DMS 273 (cell line): ENCODE measurements around the gene USP37.

Experiments
- DNase-seq: peaks from one replicate; lab custom pipeline; 2025; ENCODE audit not compliant: unreplicated experiment; lab: John Stamatoyannopoulos, UW

USP37 gene

DNA sequence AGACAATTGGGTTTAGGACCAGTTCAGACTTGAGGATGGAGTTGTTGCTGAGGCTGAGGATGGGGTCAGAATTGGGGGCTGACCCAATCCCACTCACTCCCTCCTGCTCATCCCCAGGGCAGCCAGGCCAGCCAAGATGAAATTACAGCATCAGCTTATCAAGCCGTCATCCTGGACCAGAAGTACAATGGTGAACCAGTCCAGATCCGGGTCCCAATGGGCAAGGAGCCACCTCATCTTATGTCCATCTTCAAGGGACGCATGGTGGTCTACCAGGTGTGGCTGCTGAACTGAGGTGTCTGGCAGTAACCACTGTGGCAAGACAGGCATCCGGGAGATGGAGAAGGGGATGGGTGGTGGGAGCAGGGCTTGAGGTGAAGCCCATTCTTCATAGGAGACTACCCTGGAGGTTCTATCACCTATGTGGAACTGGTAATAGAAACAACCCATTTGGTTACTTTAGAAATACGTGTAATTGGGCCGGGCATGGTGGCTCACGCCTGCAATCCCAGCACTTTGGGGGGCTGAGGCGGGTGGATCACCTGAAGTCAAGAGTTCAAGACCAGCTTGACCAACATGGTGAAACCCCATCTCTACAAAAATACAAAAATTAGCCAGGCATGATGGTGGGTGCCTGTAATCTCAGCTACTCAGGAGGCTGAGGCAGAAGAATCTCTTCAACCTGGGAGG is 135.3 kb downstream of the USP37 start:
- no peak for DNase-seq

DNA sequence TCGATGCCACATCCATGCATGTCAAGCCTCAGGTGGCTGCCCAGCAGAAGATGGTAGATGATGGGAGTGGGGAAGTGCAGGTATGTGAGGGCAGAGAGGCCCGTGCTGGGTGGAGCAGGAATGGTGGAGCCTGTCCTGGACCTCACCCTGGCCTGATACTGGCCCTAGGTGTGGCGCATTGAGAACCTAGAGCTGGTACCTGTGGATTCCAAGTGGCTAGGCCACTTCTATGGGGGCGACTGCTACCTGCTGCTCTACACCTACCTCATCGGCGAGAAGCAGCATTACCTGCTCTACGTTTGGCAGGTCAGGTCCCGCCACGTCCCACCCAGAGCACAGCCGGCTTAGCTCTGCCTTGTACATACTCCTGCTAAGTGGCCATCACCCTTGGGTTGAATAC is 136.3 kb downstream of the USP37 start:
- DNase-seq: no peak

DNA sequence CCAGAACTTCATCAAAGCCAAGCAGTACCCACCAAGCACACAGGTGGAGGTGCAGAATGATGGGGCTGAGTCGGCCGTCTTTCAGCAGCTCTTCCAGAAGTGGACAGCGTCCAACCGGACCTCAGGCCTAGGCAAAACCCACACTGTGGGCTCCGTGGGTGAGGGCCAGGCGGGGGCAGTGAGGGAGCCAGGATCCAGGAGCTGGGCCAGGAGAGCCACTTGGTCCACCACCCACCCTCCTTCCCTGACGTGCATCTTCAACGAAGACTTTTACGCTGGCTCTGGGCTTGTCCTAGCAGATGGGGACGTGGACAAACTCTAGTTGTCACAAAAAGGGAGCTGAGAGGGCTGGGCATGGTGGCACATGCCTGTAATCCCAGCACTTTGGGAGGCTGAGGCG is 137.4 kb downstream of the USP37 start:
- no peak for DNase-seq

DNA sequence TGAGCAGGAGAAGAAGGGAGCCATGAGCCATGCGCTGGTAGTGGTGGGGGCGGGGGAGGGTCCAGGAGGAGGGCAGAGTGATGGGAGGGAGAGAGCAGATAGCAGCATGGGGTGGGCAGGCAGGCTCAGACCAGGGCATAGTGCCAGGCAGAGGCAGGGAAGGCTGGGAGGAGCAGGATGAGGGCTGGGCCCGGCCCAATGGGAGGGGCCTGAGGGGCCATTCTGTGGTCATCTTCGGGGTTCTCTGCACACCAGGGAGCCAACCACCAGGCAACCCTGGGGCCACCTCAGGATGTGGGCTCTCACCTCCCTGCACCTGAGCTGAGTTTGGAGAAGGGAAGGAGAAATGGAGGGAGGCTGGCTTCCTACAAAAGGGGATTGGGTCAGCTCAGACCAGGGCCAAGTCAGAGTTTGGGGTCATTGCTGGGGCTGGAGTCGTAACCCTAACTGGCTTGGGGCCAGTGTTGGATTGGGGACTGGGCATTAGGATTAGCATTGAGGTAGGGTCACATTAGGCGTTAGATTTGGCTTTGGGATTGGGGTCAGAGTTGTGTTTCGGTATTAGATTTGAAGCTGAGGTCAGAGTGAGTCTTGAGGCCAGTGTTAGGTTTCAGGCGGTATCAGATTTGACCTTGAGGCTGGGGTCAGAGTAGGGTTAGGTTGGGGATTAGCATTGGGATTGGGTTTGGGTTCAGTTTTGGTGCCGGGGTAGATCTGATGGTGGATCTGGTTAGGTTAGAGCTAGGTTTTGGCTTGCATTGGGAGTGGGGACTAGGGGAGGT is 138.0 kb downstream of the USP37 start:
- DNase-seq: peak; percentile 19

DNA sequence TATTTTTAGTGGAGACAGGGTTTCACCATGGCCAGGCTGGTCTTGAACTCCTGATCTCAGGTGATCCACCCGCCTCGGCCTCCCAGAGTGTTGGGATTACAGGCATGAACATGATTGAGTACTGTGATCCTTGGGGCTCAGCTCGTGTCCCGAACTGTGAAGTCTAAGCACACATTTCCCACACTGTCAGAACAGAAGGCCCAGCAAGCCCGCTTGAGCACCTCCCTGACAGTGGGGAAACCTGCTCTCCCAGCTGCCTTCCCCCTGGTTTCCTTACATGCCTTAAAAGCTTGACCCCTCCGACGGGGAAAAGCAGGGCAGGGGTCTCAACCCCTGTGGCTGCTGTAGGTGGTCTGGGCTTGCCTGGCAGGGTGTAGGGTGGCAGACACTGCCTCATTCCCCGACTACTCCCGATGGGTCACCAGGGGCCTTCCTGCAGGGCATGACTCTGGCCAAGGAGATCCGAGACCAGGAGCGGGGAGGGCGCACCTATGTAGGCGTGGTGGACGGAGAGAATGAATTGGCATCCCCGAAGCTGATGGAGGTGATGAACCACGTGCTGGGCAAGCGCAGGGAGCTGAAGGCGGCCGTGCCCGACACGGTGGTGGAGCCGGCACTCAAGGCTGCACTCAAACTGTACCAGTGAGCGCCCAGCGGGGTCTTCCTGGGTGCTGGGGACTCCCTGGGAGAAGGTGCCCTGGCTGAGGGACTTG is 139.1 kb downstream of the USP37 start:
- DNase-seq: no peak

DNA sequence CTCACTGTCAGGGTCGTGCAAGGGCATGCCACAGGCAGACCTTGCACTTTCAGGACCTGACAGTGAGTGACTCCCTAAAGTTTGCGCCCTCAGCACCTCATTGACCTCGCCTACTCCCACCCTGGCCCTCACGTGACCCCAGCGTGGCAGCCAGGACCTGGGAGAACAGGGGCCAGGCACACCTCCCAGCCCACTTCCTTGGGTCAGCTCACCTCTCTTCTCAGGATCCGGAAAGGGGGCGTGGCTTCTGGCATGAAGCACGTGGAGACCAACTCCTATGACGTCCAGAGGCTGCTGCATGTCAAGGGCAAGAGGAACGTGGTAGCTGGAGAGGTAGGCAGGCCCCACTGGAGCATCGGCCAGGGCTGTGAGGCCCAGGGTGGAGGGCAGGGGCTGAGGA is 140.4 kb downstream of the USP37 start:
- DNase-seq: no peak

DNA sequence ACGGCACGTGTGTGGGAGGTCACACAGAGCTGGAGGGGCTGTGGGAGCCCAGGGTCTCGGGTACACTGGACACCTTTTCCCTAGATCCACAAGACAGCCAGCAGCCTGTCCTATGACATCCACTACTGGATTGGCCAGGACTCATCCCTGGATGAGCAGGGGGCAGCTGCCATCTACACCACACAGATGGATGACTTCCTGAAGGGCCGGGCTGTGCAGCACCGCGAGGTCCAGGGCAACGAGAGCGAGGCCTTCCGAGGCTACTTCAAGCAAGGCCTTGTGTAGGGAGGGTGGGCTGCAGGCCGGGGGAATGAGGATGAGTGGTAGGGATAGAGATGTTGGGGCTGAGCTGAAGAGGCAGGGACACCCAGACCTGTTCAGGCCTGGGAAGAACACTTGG is 142.6 kb downstream of the USP37 start:
- DNase-seq: no peak

DNA sequence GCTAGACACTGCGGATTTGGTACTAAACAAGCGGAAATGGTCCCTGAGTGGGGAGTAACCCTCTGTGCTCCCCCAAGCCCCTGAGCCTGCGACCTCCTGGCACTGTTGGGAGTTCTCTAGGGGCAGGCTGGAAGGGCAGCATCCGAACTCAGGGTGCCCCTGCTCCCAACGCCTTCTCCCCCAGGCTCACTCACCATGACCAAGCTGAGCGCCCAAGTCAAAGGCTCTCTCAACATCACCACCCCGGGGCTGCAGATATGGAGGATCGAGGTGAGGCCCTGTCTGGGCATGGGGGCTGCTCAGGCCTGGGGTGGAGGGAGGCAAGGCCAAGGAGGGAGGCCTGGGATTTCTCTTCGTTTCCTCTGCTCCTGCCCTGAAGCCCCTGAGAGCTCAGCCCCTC is 144.6 kb downstream of the USP37 start:
- DNase-seq: no peak

DNA sequence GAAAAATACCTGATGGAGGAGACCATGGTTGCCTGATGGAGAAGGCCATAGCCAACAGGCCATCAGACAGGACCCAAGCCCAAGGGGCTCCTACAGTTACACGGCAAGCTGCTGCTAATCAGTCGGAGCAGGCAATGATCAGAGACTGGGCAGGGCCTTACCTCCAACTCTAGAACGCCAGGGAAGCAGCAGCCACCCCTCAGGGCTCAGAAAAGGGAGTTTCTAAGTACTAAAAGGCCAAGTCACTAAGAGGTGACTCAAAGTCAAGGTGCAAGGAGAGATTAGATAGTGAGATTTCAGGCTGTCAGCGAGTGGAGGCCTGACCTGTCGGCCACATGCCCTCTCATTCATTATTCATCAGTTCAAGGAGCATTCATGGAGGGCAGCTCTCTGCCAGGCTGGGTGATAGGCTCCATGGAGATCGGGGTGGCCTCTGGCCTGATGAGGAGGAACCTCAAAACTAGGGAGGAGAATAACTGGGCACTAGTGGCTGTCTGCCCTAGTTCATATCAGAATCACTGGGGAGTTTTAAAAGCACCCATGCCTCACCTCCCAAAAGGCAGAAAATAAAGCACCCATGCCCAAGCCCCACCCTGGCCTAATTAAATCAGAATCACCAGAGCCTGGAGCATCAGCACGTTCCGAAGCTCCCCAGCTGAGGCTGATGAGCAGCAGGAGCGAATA is 145.6 kb downstream of the USP37 start:
- no peak for DNase-seq

DNA sequence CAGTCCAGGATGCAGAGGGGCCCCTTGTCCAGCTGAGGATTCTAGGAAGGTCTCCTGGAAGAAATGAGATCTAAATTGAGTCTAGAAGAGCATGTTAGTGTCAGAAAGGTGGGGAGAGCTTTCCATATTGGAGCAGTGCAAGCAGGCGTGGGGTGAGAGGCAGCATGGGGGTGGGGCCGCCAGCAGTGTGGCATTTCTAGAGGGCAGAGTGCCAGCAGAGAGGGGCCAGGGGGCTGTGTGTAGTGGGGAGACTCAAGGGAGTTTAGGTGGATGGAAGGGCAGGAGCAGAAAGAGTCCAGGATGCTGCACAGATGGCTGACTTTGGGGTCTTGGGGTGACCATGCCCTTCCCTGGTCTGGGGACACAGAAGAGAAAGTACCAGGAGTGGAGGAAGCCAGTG is 147.1 kb downstream of the USP37 start:
- DNase-seq: no peak

DNA sequence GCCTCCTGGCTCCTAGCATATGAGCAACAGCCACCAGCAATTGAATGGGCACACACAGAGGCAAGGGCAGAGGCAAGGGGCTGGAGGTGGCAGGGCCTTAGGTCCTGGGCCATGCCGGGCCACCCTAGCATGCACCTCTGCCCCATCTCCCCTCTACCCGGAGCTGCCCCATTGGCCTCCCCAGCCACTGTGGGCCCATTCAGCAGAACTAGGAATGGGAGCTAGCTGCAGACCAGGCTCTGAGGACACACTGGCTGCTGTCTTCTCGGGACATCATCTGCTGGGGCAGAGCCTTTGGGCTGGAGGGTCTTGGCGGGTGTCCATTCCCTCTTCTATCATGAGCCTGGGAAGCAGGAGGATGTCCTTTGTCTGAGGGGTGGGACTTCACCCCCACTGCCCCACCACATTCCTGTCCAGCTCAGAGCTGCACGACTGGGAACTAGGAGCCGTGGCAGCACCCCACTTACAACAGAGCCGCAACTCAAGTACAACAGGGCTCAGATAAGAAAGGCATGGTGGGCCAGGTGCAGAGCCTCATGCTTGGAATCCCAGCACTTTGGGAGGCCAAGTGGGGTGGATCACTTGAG is 148.4 kb downstream of the USP37 start:
- no peak for DNase-seq

DNA sequence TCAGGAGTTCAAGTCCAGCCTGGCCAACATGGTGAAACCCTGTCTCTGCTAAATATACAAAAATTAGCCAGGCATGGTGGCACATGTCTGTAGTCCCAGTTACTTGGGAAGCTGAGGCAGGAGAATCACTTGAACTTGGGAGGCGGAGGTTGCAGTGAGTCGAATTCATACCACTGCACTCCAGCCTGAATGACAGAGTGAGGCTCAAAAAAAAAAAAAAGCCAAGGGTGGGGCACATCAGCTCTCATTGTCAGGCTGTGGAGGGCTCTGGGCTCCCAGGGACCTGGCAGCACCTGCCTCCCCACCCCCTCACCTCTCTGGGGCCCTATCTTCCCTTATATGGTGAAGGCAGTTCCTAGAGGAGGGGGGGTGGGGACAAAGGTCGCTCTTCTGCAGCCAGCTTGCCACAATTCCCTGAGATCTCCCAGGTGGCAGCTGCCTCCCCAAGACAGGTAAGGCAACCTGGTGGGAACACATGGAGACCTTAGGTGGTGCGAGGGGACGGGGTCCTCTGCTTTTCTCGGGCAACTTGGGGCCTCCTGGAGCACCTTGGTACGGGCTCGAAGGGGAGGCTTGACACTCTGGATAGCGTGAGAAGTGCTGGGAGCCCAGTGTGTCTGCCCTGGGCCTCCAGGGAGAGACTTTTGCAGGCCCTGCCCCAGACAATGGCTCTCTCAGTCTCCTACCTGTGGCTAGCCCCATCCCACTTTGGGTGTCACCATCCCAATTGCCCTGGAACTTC is 149.3 kb downstream of the USP37 start, which contains the start of gene VIL1:
TSS of gene VIL1 (plus strand) at position 407 of the 742 bp plus-strand sequence. CDS start 4,656 bp downstream, outside the sequence.
- no peak for DNase-seq

DNA sequence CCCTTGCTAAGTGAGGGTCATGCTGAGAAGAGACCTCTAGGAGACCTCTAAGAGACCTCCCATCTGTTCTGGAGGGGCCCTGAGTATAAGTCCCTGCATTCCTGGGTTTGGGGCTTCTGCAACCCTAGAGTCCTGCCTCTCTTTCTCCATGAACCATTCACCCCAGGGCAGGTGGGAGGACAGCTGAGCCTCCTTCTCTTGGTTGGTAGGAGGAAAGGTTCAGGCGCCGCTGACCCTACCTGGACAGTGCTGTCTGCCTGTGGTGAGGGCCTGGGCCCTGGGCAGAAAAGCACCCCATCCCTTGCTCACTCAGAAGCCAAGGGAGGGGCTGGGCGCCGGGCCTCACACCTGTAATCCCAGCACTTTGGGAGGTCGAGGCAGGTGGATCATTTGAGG is 149.8 kb downstream of the USP37 start:
- DNase-seq: no peak

DNA sequence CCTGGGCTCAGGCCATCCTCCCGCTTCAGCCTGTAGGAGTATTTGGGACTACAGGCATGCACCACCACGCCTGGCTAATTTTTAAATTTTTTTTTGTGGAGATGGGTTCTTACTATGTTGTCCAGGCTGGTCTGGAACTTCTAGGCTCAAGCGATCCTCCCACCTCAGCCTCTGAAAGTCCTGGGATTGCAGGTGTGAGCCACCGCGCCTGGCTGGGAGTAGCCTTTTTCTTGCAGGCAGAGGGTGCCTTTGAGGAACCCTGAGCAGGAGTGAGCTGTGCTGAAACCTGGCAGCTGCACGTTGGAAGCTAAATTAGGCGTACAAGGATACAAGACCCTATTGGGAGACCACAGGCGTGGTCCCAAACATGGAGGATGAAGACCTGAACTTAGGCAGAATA is 160.4 kb downstream of the USP37 start:
- DNase-seq: no peak

DNA sequence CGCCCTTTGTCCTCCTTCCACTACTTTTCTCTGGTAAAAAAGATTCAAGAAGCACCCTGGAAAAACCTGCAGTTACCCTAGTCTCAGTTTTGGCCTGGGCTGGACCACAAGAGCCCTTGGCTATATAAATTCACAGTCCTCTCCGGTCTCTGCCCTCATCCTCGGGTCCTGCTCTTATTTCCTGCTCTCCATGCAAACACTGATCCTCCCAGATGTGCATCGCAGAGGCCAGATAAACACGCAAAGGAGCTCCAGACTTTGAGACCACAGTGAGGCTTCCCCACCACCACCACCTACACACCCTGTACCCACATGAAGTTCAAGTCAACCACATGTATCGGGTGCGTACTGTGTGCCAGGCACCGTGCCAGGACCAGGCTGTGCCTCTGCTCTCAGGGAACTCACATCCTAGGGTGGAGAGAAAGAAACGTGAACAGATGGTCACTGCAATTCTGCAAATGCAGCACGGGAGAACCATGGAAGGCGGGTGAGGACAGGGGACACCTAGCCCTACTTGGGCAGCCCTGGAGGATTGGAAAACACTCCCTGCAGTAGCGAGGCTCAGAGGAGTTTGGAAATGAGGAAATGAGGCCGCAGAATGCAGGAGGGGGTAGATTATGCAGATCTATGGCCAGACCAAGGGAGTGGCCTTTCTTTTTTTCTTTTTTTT is 161.1 kb downstream of the USP37 start:
- peak; percentile 95 for DNase-seq

DNA sequence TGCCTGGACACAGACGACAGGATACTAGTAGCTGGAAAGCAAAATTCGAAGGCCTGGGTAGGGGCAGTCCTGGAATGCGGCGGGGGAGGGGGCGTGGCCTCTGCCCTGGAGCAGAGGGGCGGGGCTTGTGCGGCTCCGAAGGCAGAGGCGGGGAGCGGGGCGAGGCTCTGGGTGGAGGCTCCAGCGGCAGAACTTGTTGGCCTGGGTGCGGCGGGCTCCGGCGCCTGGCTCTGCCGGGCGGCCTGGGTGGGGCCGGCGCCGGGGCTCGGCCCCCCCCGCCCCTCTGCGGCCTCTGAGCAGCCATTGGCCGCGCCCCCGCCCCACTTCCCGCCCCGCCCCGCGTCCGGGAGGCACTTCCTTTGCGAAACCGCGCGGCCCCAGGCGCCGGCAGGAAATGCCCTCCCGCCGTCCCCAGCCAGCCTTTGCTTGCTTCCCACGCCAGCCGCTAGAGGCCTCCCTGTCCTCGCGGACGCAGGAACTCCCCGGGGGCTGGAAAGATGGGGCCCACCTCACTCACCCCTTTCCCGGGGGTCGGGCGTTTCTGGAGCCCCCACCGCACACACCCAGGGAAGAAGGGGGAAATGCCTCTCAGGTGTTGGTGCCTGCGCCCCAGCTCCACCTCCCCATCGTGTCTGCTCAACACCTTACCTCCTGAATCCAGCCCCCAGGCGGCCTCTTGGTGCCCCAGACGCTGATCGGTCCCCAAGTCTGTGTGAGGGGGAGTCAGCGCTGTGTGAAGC is 161.8 kb downstream of the USP37 start:
- peak; percentile 98 for DNase-seq

DNA sequence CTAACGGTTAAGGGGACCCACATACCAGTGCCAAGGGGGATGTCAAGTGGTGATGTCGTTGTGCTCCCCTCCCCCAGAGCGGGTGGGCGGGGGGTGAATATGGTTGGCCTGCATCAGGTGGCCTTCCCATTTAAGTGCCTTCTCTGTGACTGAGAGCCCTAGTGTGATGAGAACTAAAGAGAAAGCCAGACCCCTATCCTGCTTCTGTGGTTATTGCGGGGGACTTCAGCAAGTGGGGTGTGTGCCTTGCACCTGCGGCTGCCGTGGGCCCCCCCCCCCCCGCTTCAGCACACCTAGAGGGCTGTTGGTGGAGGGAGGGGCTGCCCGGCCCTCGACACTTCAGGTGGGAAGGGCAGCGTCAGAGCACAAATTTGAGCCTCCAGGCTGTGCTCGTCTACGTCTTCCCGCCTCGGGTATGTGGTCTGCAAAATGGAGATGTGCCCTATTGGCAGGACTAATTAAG is 162.4 kb downstream of the USP37 start:
- no peak for DNase-seq

DNA sequence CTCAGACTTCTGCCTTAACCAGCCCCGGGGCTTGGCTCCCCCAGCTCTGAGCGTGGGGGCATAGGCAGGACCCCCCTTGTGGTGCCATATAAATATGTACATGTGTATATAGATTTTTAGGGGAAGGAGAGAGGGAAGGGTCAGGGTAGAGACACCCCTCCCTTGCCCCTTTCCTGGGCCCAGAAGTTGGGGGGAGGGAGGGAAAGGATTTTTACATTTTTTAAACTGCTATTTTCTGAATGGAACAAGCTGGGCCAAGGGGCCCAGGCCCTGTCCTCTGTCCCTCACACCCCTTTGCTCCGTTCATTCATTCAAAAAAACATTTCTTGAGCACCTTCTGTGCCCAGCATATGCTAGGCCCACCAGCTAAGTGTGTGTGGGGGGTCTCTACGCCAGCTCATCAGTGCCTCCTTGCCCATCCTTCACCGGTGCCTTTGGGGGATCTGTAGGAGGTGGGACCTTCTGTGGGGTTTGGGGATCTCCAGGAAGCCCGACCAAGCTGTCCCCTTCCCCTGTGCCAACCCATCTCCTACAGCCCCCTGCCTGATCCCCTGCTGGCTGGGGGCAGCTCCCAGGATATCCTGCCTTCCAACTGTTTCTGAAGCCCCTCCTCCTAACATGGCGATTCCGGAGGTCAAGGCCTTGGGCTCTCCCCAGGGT is 162.9 kb downstream of the USP37 start:
- DNase-seq: no peak
